GM23338 (cell line): ENCODE measurements around the gene WNT11. TPM values are rescaled to one million over a fixed set of nuclear protein-coding genes. Genes with fewer than 3 reads are reported as not detected.

Experiments used
- EZH2 ChIP-seq: fragments of 200-600 bp; sonication (generic); IDR thresholded peaks from one replicate; pipeline ENCODE4 v1.8.0; 2017; ENCODE audit warnings: antibody characterized with exemption, mild to moderate bottlenecking, low read depth; ENCODE audit not compliant: unreplicated experiment
- EZH2phosphoT487 ChIP-seq: fragments of 200-600 bp; sonication (generic); IDR thresholded peaks from one replicate; pipeline ENCODE4 v1.8.1; 2018; ENCODE audit warnings: antibody characterized with exemption; ENCODE audit not compliant: unreplicated experiment
- JUNB ChIP-seq: IDR thresholded peaks from one replicate; pipeline ENCODE4 v1.6.1; 2016; ENCODE audit warnings: antibody characterized with exemption; ENCODE audit not compliant: unreplicated experiment
- STAT1 ChIP-seq: IDR thresholded peaks from one replicate; pipeline ENCODE4 v1.6.1; 2016; ENCODE audit warnings: antibody characterized with exemption; ENCODE audit not compliant: unreplicated experiment
- polyA plus RNA-seq: library from polyadenylated mRNA; unstranded; fragments of >200 nt; fragmentation: Nextera tagmentation; extraction: Ambion mirVana; gene quantifications from 2 replicates; pipeline ENCODE4 v1.2.1, GENCODE V29; 2016
- total RNA-seq: library from RNA; depleted of rRNA; stranded (reverse); fragments of >200 nt; shearing (Covaris generic); gene quantifications from 2 replicates; pipeline ENCODE4 v1.2.3, GENCODE V29; 2014
- TF ChIP-seq, protein P1 (sequence below): fragments of 250-450 bp; sonication (Bioruptor Pico); IDR thresholded peaks from 2 replicates; pipeline ENCODE4 v1.5.0; 2020; ENCODE audit warnings: mild to moderate bottlenecking, moderate library complexity
- TF ChIP-seq, protein P2 (sequence below): IDR thresholded peaks from one replicate; pipeline ENCODE4 v1.6.1; 2018; ENCODE audit warnings: antibody characterized with exemption; ENCODE audit not compliant: unreplicated experiment

Gene WNT11
- total and polyA plus RNA-seq, 2 experiments from 2014 or later, result 0.44 to 0.56 TPM

DNA sequence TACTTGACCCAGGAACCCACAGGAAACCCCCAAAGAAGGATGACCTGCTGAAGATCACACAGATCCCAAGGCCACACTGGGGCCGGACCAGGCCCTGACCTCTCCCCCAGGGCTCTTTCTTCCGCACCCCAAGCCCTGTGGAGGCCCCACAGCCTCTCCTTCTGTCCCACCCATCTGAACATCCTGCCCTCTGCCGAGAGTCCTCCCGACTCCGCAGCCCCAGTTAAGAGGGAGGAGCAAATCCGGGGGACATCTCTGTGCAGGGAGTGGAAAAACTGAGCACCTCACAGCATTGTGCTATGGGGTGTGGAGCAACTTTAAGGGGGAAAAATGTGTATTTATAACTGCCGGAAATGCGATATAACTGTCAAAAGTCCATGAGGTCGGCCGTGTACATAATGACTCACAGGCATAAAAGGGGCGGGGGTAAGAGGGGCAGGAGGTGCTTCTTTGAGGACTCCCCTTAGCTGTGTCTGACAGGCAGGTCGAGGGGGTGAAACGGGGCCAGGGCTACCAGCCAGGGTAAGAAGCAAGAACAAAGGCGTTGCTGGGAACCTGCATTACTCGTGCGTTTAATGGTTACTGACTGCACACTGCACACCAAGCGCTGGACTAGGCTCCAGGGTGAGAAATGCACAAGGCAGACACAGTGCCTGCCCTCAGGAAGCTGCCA, 57.2 kb downstream of the WNT11 start (continued):
- TF ChIP-seq, protein P1, sequence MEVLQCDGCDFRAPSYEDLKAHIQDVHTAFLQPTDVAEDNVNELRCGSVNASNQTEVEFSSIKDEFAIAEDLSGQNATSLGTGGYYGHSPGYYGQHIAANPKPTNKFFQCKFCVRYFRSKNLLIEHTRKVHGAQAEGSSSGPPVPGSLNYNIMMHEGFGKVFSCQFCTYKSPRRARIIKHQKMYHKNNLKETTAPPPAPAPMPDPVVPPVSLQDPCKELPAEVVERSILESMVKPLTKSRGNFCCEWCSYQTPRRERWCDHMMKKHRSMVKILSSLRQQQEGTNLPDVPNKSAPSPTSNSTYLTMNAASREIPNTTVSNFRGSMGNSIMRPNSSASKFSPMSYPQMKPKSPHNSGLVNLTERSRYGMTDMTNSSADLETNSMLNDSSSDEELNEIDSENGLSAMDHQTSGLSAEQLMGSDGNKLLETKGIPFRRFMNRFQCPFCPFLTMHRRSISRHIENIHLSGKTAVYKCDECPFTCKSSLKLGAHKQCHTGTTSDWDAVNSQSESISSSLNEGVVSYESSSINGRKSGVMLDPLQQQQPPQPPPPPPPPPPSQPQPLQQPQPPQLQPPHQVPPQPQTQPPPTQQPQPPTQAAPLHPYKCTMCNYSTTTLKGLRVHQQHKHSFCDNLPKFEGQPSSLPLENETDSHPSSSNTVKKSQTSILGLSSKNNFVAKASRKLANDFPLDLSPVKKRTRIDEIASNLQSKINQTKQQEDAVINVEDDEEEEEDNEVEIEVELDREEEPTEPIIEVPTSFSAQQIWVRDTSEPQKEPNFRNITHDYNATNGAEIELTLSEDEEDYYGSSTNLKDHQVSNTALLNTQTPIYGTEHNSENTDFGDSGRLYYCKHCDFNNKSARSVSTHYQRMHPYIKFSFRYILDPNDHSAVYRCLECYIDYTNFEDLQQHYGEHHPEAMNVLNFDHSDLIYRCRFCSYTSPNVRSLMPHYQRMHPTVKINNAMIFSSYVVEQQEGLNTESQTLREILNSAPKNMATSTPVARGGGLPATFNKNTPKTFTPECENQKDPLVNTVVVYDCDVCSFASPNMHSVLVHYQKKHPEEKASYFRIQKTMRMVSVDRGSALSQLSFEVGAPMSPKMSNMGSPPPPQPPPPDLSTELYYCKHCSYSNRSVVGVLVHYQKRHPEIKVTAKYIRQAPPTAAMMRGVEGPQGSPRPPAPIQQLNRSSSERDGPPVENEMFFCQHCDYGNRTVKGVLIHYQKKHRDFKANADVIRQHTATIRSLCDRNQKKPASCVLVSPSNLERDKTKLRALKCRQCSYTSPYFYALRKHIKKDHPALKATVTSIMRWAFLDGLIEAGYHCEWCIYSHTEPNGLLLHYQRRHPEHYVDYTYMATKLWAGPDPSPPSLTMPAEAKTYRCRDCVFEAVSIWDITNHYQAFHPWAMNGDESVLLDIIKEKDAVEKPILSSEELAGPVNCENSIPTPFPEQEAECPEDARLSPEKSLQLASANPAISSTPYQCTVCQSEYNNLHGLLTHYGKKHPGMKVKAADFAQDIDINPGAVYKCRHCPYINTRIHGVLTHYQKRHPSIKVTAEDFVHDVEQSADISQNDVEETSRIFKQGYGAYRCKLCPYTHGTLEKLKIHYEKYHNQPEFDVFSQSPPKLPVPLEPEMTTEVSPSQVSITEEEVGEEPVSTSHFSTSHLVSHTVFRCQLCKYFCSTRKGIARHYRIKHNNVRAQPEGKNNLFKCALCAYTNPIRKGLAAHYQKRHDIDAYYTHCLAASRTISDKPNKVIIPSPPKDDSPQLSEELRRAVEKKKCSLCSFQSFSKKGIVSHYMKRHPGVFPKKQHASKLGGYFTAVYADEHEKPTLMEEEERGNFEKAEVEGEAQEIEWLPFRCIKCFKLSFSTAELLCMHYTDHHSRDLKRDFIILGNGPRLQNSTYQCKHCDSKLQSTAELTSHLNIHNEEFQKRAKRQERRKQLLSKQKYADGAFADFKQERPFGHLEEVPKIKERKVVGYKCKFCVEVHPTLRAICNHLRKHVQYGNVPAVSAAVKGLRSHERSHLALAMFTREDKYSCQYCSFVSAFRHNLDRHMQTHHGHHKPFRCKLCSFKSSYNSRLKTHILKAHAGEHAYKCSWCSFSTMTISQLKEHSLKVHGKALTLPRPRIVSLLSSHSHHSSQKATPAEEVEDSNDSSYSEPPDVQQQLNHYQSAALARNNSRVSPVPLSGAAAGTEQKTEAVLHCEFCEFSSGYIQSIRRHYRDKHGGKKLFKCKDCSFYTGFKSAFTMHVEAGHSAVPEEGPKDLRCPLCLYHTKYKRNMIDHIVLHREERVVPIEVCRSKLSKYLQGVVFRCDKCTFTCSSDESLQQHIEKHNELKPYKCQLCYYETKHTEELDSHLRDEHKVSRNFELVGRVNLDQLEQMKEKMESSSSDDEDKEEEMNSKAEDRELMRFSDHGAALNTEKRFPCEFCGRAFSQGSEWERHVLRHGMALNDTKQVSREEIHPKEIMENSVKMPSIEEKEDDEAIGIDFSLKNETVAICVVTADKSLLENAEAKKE (CRISPR knock-in tag), result no peak
- TF ChIP-seq EZH2phosphoT487, result no peak
- no peak for TF ChIP-seq JUNB
- TF ChIP-seq STAT1, result no peak
- TF ChIP-seq, protein P2, sequence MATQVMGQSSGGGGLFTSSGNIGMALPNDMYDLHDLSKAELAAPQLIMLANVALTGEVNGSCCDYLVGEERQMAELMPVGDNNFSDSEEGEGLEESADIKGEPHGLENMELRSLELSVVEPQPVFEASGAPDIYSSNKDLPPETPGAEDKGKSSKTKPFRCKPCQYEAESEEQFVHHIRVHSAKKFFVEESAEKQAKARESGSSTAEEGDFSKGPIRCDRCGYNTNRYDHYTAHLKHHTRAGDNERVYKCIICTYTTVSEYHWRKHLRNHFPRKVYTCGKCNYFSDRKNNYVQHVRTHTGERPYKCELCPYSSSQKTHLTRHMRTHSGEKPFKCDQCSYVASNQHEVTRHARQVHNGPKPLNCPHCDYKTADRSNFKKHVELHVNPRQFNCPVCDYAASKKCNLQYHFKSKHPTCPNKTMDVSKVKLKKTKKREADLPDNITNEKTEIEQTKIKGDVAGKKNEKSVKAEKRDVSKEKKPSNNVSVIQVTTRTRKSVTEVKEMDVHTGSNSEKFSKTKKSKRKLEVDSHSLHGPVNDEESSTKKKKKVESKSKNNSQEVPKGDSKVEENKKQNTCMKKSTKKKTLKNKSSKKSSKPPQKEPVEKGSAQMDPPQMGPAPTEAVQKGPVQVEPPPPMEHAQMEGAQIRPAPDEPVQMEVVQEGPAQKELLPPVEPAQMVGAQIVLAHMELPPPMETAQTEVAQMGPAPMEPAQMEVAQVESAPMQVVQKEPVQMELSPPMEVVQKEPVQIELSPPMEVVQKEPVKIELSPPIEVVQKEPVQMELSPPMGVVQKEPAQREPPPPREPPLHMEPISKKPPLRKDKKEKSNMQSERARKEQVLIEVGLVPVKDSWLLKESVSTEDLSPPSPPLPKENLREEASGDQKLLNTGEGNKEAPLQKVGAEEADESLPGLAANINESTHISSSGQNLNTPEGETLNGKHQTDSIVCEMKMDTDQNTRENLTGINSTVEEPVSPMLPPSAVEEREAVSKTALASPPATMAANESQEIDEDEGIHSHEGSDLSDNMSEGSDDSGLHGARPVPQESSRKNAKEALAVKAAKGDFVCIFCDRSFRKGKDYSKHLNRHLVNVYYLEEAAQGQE, result no peak
- TF ChIP-seq EZH2, result no peak
